Activated T-helper 2 cell treated with anti-CD3 and anti-CD28 coated beads, Interferon-gamma antibody, Interleukin-2, Interleukin-4, amounts not matched to agents 10 μg/mL and 5 μg/mL and 100 μg/mL, durations not matched to agents 14 hours and 24 hours and 36 hours (primary cell): ENCODE measurements around the gene SCAF1. TPM values are rescaled to one million over a fixed set of nuclear protein-coding genes. Genes with fewer than 3 reads are reported as not detected.

ENCODE experiments used
- total RNA-seq: library from RNA; stranded (reverse); gene quantifications from 2 replicates; pipeline ENCODE4 v1.2.3, GENCODE V29; 2022

Gene SCAF1
- total RNA-seq, 1 donor from 2014 or later, result 64.6 TPM

Other genes starting within 250 kb of the SCAF1 start
- not detected in 2 replicates for gene PTH2, start 218.8 kb upstream of the SCAF1 start, total RNA-seq
- gene GFY, start 216.8 kb upstream of the SCAF1 start, total RNA-seq, result not detected in 2 replicates
- 0.16 TPM in 1 of 2 replicates, not detected in the other for gene SLC17A7, start 200.7 kb upstream of the SCAF1 start, total RNA-seq
- 136 and 138 TPM in 2 replicates for gene PIH1D1, start 190.4 kb upstream of the SCAF1 start, total RNA-seq
- gene ALDH16A1, start 189.0 kb upstream of the SCAF1 start, total RNA-seq, result 26.4 and 32.5 TPM in 2 replicates
- gene FLT3LG, start 168.0 kb upstream of the SCAF1 start, total RNA-seq, result 49.3 and 57.9 TPM in 2 replicates
- 3,221 and 3,346 TPM in 2 replicates for gene RPL13A, start 154.6 kb upstream of the SCAF1 start, total RNA-seq
- gene RPS11, start 145.8 kb upstream of the SCAF1 start, total RNA-seq, result 2,145 and 2,173 TPM in 2 replicates
- 1.8 and 2.2 TPM in 2 replicates for gene FCGRT, start 129.5 kb upstream of the SCAF1 start, total RNA-seq
- gene RCN3, start 114.2 kb upstream of the SCAF1 start, total RNA-seq, result 3.2 and 3.8 TPM in 2 replicates
- 64.8 and 67.1 TPM in 2 replicates for gene NOSIP, start 61.7 kb upstream of the SCAF1 start, total RNA-seq
- gene PRRG2, start 60.9 kb upstream of the SCAF1 start, total RNA-seq, result 0.83 and 0.84 TPM in 2 replicates
- gene PRR12, start 51.0 kb upstream of the SCAF1 start, total RNA-seq, result 34.2 and 34.6 TPM in 2 replicates
- gene RRAS, start 2.1 kb upstream of the SCAF1 start, total RNA-seq, result 4.9 and 6.2 TPM in 2 replicates
- 135 and 147 TPM in 2 replicates for gene IRF3, start 23.6 kb downstream of the SCAF1 start, total RNA-seq
- 66.2 and 72.7 TPM in 2 replicates for gene BCL2L12, start 23.7 kb downstream of the SCAF1 start, total RNA-seq
- gene PRMT1, start 35.1 kb downstream of the SCAF1 start, total RNA-seq, result 431 TPM in 2 replicates
- gene ADM5, start 47.4 kb downstream of the SCAF1 start, total RNA-seq, result 7.2 and 7.3 TPM in 2 replicates
- gene CPT1C, start 48.9 kb downstream of the SCAF1 start, total RNA-seq, result 2.8 and 2.9 TPM in 2 replicates
- gene TSKS, start 121.1 kb downstream of the SCAF1 start, total RNA-seq, result 2.0 and 2.3 TPM in 2 replicates
- 61.9 and 65.4 TPM in 2 replicates for gene AP2A1, start 124.8 kb downstream of the SCAF1 start, total RNA-seq
- gene FUZ, start 171.1 kb downstream of the SCAF1 start, total RNA-seq, result 13.0 and 13.6 TPM in 2 replicates
- 44.0 and 49.6 TPM in 2 replicates for gene MED25, start 176.1 kb downstream of the SCAF1 start, total RNA-seq
- 127 and 134 TPM in 2 replicates for gene PTOV1, start 208.9 kb downstream of the SCAF1 start, total RNA-seq
- 111 and 117 TPM in 2 replicates for gene PNKP, start 225.4 kb downstream of the SCAF1 start, total RNA-seq
- 26.6 and 29.7 TPM in 2 replicates for gene AKT1S1, start 235.1 kb downstream of the SCAF1 start, total RNA-seq
- gene TBC1D17, start 235.5 kb downstream of the SCAF1 start, total RNA-seq, result 40.0 and 42.3 TPM in 2 replicates